H1 (cell line): ENCODE measurements around the gene SOWAHC. TPM values are rescaled to one million over a fixed set of nuclear protein-coding genes. Genes with fewer than 3 reads are reported as not detected.

Source experiments
- CTCF ChIA-PET: fragments of 300-600 bp; sonication (Branson Sonifier 250); formaldehyde crosslinking; loops from one replicate; lab custom pipeline; 2021; ENCODE audit not compliant: partially characterized antibody; lab: Charles Lee
- POLR2A ChIA-PET: fragments of 300-600 bp; sonication (Branson Sonifier 250); formaldehyde crosslinking; loops from one replicate; lab custom pipeline; 2021; ENCODE audit warnings: inconsistent platforms; ENCODE audit not compliant: partially characterized antibody; lab: Charles Lee
- DNase-seq, 2 experiments: peaks; one replicate each; pipeline versions ENCODE4 v3.0.0 to v3.0.0-alpha.2; 2010 to 2022; ENCODE audit warnings: low spot score in 2 of 2, low read depth in 1 of 2, mixed read lengths in 1 of 2
- FAIRE-seq: peaks from 2 replicates; lab custom pipeline; 2011; peaks lifted over from hg19 to GRCh38; lab: Jason Lieb, UNC
- H2AFZ ChIP-seq: 2 replicates; pipeline ENCODE4 v1.8.1; 2012; ENCODE audit warnings: low read length, inconsistent platforms
- H2AK5ac ChIP-seq: 2 replicates; pipeline ENCODE4 v1.6.1; 2013; ENCODE audit warnings: low read depth, low read length
- H2BK120ac ChIP-seq: replicated peaks from 2 replicates; pipeline ENCODE3; 2013; ENCODE audit warnings: low read depth, low read length, inconsistent platforms
- H2BK12ac ChIP-seq: 2 replicates; pipeline ENCODE4 v1.6.1; 2013; ENCODE audit warnings: low read depth, low read length
- H2BK15ac ChIP-seq: 2 replicates; pipeline ENCODE4 v1.6.1; 2013; ENCODE audit warnings: low read length
- H2BK20ac ChIP-seq: 2 replicates; pipeline ENCODE4 v1.6.1; 2013; ENCODE audit warnings: low read length
- H2BK5ac ChIP-seq: 2 replicates; pipeline ENCODE4 v1.6.1; 2013; ENCODE audit warnings: low read depth, low read length
- H3K14ac ChIP-seq: 2 replicates; pipeline ENCODE4 v1.6.1; 2013; ENCODE audit warnings: inconsistent platforms; ENCODE audit not compliant: insufficient read length
- H3K18ac ChIP-seq: 2 replicates; pipeline ENCODE4 v1.6.1; 2013; ENCODE audit warnings: low read length; ENCODE audit errors: extremely low read depth
- H3K23ac ChIP-seq: 2 replicates; pipeline ENCODE4 v1.6.1; 2013; ENCODE audit warnings: inconsistent platforms; ENCODE audit not compliant: insufficient read length
- H3K23me2 ChIP-seq: 2 replicates; pipeline ENCODE4 v1.6.1; 2013; ENCODE audit warnings: low read depth, low read length
- H3K27ac ChIP-seq: 2 replicates; pipeline ENCODE4 v1.6.1; 2011; ENCODE audit warnings: low read depth, low read length, inconsistent platforms
- H3K27me3 ChIP-seq, 4 experiments: replicated peaks in 1 of 4; 1 replicate in 1 of 4; 2 replicates in 3 of 4; pipeline versions ENCODE4 v1.6.1 to v1.8.1; 2011 to 2013; ENCODE audit warnings: low read length in 3 of 4, mild to moderate bottlenecking in 3 of 4, inconsistent platforms in 2 of 4, mixed read lengths in 2 of 4, moderate library complexity in 1 of 4; ENCODE audit not compliant: control insufficient read depth in 3 of 4, insufficient read depth in 3 of 4; ENCODE audit errors: extremely low read depth in 1 of 4
- H3K36me3 ChIP-seq, 4 experiments: 2 replicates each; pipeline versions ENCODE4 v1.6.1 to v1.8.1; 2011 to 2013; ENCODE audit warnings: mild to moderate bottlenecking in 4 of 4, low read length in 3 of 4, moderate library complexity in 2 of 4, control low read depth in 1 of 4, inconsistent platforms in 1 of 4; ENCODE audit not compliant: insufficient read depth in 4 of 4, control insufficient read depth in 2 of 4
- H3K4ac ChIP-seq: replicated peaks from 2 replicates; pipeline ENCODE3; 2013; ENCODE audit warnings: low read length, low read depth, mixed read lengths, inconsistent platforms; ENCODE audit not compliant: insufficient read length
- H3K4me1 ChIP-seq, 4 experiments: replicated peaks in 1 of 4; 1 replicate in 1 of 4; 2 replicates in 3 of 4; pipeline versions ENCODE4 v1.6.1 to v1.8.1; 2011 to 2013; ENCODE audit warnings: low read length in 3 of 4, inconsistent platforms in 2 of 4, mixed read lengths in 1 of 4; ENCODE audit not compliant: insufficient read depth in 4 of 4, control insufficient read depth in 3 of 4
- H3K4me2 ChIP-seq, 2 experiments: 2 replicates each; pipeline versions ENCODE4 v1.6.1 to v1.8.1; 2011 to 2013; ENCODE audit warnings: low read depth in 2 of 2, low read length in 2 of 2, control low read depth in 1 of 2, inconsistent platforms in 1 of 2, mild to moderate bottlenecking in 1 of 2; ENCODE audit not compliant: insufficient read depth in 1 of 2
- H3K4me3 ChIP-seq, 4 experiments: fragments of 200-600, 300-600 bp in 1 of 4; sonication (generic), shearing (Covaris generic), sonication (Bioruptor Twin) in 1 of 4; 2 replicates each; pipeline versions ENCODE4 v1.5.1 to v1.8.1; 2011 to 2016; ENCODE audit warnings: low read length in 4 of 4, low read depth in 3 of 4, control low read depth in 2 of 4, inconsistent platforms in 2 of 4, mild to moderate bottlenecking in 2 of 4, mixed read lengths in 1 of 4, moderate library complexity in 1 of 4; ENCODE audit not compliant: insufficient read depth in 2 of 4; ENCODE audit errors: extremely low read depth in 1 of 4
- H3K56ac ChIP-seq: replicated peaks from 2 replicates; pipeline ENCODE3; 2013; ENCODE audit warnings: low read depth, mild to moderate bottlenecking, mixed read lengths, low read length, inconsistent platforms; ENCODE audit not compliant: insufficient read length
- H3K79me1 ChIP-seq: 2 replicates; pipeline ENCODE4 v1.6.1; 2013; ENCODE audit warnings: low read depth, low read length, control low read depth
- H3K79me2 ChIP-seq, 2 experiments: 2 replicates each; pipeline versions ENCODE4 v1.6.1 to v1.8.1; 2012 to 2013; ENCODE audit warnings: low read length in 2 of 2, mild to moderate bottlenecking in 2 of 2, inconsistent platforms in 1 of 2; ENCODE audit not compliant: insufficient read depth in 2 of 2, control insufficient read depth in 1 of 2
- H3K9ac ChIP-seq, 4 experiments: replicated peaks in 1 of 4; 1 replicate in 1 of 4; 2 replicates in 3 of 4; pipeline versions ENCODE4 v1.6.1 to v1.8.1; 2011 to 2013; ENCODE audit warnings: low read depth in 3 of 4, low read length in 3 of 4, control low read depth in 2 of 4, mild to moderate bottlenecking in 2 of 4, moderate library complexity in 2 of 4, inconsistent platforms in 1 of 4; ENCODE audit errors: extremely low read depth in 1 of 4
- H3K9me3 ChIP-seq, 2 experiments: 2 replicates each; pipeline versions ENCODE4 v1.6.1 to v1.8.1; 2012 to 2013; ENCODE audit warnings: mild to moderate bottlenecking in 2 of 2, moderate library complexity in 2 of 2, control low read depth in 1 of 2, inconsistent platforms in 1 of 2, low read depth in 1 of 2, low read length in 1 of 2, mixed read lengths in 1 of 2; ENCODE audit not compliant: insufficient read depth in 2 of 2
- H4K20me1 ChIP-seq, 2 experiments: replicated peaks in 1 of 2; 2 replicates each; pipeline versions ENCODE3 to v1.8.1; 2011 to 2013; ENCODE audit warnings: inconsistent platforms in 2 of 2, low read length in 2 of 2, mild to moderate bottlenecking in 1 of 2; ENCODE audit not compliant: insufficient read depth in 2 of 2, control insufficient read depth in 1 of 2
- H4K5ac ChIP-seq: 2 replicates; pipeline ENCODE4 v1.6.1; 2013; ENCODE audit warnings: low read length, low read depth, mixed read lengths, inconsistent platforms; ENCODE audit not compliant: insufficient read length
- H4K8ac ChIP-seq: 2 replicates; pipeline ENCODE4 v1.8.0; 2013; ENCODE audit warnings: mild to moderate bottlenecking, moderate library complexity, low read length, inconsistent platforms; ENCODE audit not compliant: insufficient read depth; ENCODE audit errors: extremely low read depth
- H4K91ac ChIP-seq: replicated peaks from 2 replicates; pipeline ENCODE3; 2013; ENCODE audit warnings: low read length, mixed read lengths, inconsistent platforms; ENCODE audit not compliant: insufficient read length
- BACH1 ChIP-seq: IDR thresholded peaks from 2 replicates; pipeline ENCODE4 v1.6.1; 2012; ENCODE audit warnings: low read length, improper control_type of control experiment
- CBX8 ChIP-seq: fragments of 300-800, 300-1000 bp; sonication (generic); IDR thresholded peaks from 2 replicates; pipeline ENCODE4 v1.7.1; 2016; ENCODE audit warnings: low read depth, low read length, borderline replicate concordance
- CHD1 ChIP-seq: IDR thresholded peaks from 2 replicates; pipeline ENCODE4 v1.6.1; 2012; ENCODE audit warnings: low read depth, low read length, improper control_type of control experiment
- CHD2 ChIP-seq: IDR thresholded peaks from 2 replicates; pipeline ENCODE4 v1.6.1; 2012; ENCODE audit warnings: low read length, improper control_type of control experiment
- EP300 ChIP-seq, 2 experiments: IDR thresholded peaks; 1 replicate in 1 of 2; 2 replicates in 1 of 2; pipeline ENCODE4 v1.6.1; 2011 to 2012; ENCODE audit warnings: low read depth in 2 of 2, low read length in 2 of 2, mild to moderate bottlenecking in 2 of 2, borderline replicate concordance in 1 of 2, inconsistent platforms in 1 of 2, moderate library complexity in 1 of 2
- PHF8 ChIP-seq: fragments of 200-600 bp; sonication (generic); conservative IDR thresholded peaks from 2 replicates; pipeline ENCODE4 v1.7.1; 2012; ENCODE audit warnings: low read depth, mild to moderate bottlenecking, inconsistent platforms, low read length, moderate library complexity
- RXRA ChIP-seq: IDR thresholded peaks from 2 replicates; pipeline ENCODE4 v1.6.1; 2011; ENCODE audit warnings: low read depth, mild to moderate bottlenecking, low read length, moderate library complexity; ENCODE audit not compliant: insufficient read depth
- TAF1 ChIP-seq: IDR thresholded peaks from 2 replicates; pipeline ENCODE4 v1.6.1; 2011; ENCODE audit warnings: mild to moderate bottlenecking, low read depth, low read length
- polyA plus RNA-seq, 7 experiments: library from polyadenylated mRNA; depleted of rRNA in 3 of 7; stranded (reverse) in 5 of 7; unstranded in 2 of 7; fragments of >200 nt in 5 of 7; fragments of 200-250 nt in 2 of 7; gene quantifications; 1 replicate in 5 of 7; 2 replicates in 1 of 7; 4 replicates in 1 of 7; pipeline versions ENCODE4 v1.2.1 to v1.2.3, GENCODE V29; 2011 to 2013; ENCODE audit warnings: missing spikeins in 2 of 7, mixed read lengths in 2 of 7
- total RNA-seq: library from RNA; stranded (reverse); fragmentation: NEBNext Ultra II Directional; extraction: Animal tissue kit (Norgen Biotek cat#: 25700); gene quantifications from 2 replicates; pipeline ENCODE4 v1.2.1, GENCODE V29; 2021

SOWAHC gene
- total and polyA plus RNA-seq, 2 of the 8 experiments (the other 6 are each of a cell fraction or from before 2014, with no cell fraction given): 3.1 to 17.8 TPM

DNA sequence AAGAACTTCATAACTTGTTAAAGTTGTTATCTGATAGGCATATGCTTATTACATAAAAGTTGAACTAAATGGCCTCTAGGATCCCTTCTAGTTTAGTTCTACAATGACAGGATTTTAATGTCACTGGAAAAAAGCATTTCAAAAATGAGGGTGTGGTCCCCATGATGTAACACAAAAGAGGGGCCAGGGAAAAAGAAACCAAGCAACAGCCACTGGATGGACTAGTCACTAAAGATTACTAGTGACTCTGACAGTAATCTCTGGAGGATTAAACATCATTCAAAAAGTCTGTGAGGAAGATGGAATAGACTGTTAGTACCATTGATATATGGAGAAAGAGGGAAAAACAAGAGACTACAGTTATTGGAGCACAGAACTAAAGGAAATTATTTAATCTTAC, 23.0 kb upstream of the SOWAHC start:
- Histone ChIP-seq H2AK5ac (no peak overlapping the region), H3K9me3 (no peaks in the 10 kb centered on the region), H4K8ac (no peak overlapping the region), H3K27ac (no peak overlapping the region), H2BK12ac (no peak overlapping the region), H3K14ac (no peak overlapping the region), H4K5ac (no peak overlapping the region), H2BK120ac (no peak overlapping the region), H3K36me3 (no peaks in the 10 kb centered on the region; a peak in 1 of 8 replicates), H3K4me3 (no peak overlapping the region), H4K20me1 (peaks cover 2 to 6% of the 10 kb centered on the region in 2 experiments), H3K79me1 (peaks cover 2% of the 10 kb centered on the region; the same call in 1 of the 2 replicates), H2AFZ (no peak overlapping the region), H3K23me2 (no peaks in the 10 kb centered on the region), H3K79me2 (peaks cover 0 to 31% of the 10 kb centered on the region in 2 experiments; a peak in 2 of 4 replicates), H3K23ac (no peak overlapping the region), H3K18ac (no peak overlapping the region), H2BK5ac (no peak overlapping the region), H3K4me1 (no peaks in the 10 kb centered on the region), H3K56ac (peak overlapping the region; percentile 30), H2BK20ac (no peak overlapping the region), H2BK15ac (no peak overlapping the region), H4K91ac (no peak overlapping the region), H3K4me2 (no peak overlapping the region), H3K27me3 (no peaks in the 10 kb centered on the region), H3K4ac (no peak overlapping the region), H3K9ac (no peak overlapping the region)
- POLR2A ChIA-PET: no interaction called here
- FAIRE-seq (no peak), DNase-seq (no peak)
- CTCF ChIA-PET: no interaction called here
- TF ChIP-seq CBX8 (no peak), CHD1 (no peak), BACH1 (no peak), CHD2 (no peak), RXRA (no peak), EP300 (IDR thresholded peaks at IDR 0.05; ENCODE audit: borderline replicate concordance in 1 of 2, low read depth in 2 of 2, low read length in 2 of 2) (no peak), TAF1 (no peak), PHF8 (no peak)
